GM12878 (cell line): ENCODE measurements around the gene LRRK1. TPM values are rescaled to one million over a fixed set of nuclear protein-coding genes. Genes with fewer than 3 reads are reported as not detected.

Source experiments
- CBX3 ChIP-seq: fragments of 200-600 bp; sonication (generic); IDR thresholded peaks from 2 replicates; pipeline ENCODE4 v1.6.1; 2016; ENCODE audit warnings: low read depth, borderline replicate concordance
- CREB1 ChIP-seq: IDR thresholded peaks from 2 replicates; pipeline ENCODE4 v1.6.1; 2012; ENCODE audit warnings: low read depth, mild to moderate bottlenecking, inconsistent platforms
- RAD21 ChIP-seq: IDR thresholded peaks from 2 replicates; pipeline ENCODE4 v1.6.1; 2011; ENCODE audit warnings: mild to moderate bottlenecking, low read depth, low read length, moderate library complexity; ENCODE audit not compliant: insufficient read depth
- RAD51 ChIP-seq: fragments of 450-650 bp; IDR thresholded peaks from 2 replicates; pipeline ENCODE4 v1.6.1; 2016; ENCODE audit warnings: moderate library complexity, mild to moderate bottlenecking, inconsistent platforms
- RFX5 ChIP-seq: IDR thresholded peaks from 2 replicates; pipeline ENCODE4 v1.6.1; 2011; ENCODE audit warnings: low read depth, low read length, improper control_type of control experiment
- TAF1 ChIP-seq: IDR thresholded peaks from 2 replicates; pipeline ENCODE4 v1.6.1; 2011; ENCODE audit warnings: mild to moderate bottlenecking, low read depth, low read length, borderline replicate concordance
- ZNF274 ChIP-seq: IDR thresholded peaks from one replicate; pipeline ENCODE4 v1.8.0; 2011; ENCODE audit not compliant: insufficient read length, insufficient read depth
- ZNF384 ChIP-seq: IDR thresholded peaks from 2 replicates; pipeline ENCODE4 v1.6.1; 2012; ENCODE audit warnings: low read depth, mild to moderate bottlenecking, low read length, improper control_type of control experiment, borderline replicate concordance
- polyA plus RNA-seq, 11 experiments: library from polyadenylated mRNA; depleted of rRNA in 4 of 11; unstranded in 6 of 11; stranded (reverse) in 5 of 11; fragments of >200 nt; fragmentation: Nextera tagmentation in 4 of 11; fragmentation: Illumina TruSeq in 1 of 11; extraction: Ambion mirVana in 4 of 11; extraction: Trizol in 1 of 11; gene quantifications; 1 replicate in 1 of 11; 2 replicates in 10 of 11; pipeline versions ENCODE4 v1.2.1 to v1.2.3, GENCODE V29; 2011 to 2016; ENCODE audit warnings: inconsistent platforms in 2 of 11, missing spikeins in 2 of 11, low read depth in 1 of 11
- total RNA-seq, 4 experiments: library from RNA; depleted of rRNA in 3 of 4; stranded (reverse); fragments of >200 nt in 3 of 4; fragmentation: Illumina TruSeq in 1 of 4; extraction: Trizol in 1 of 4; gene quantifications; 2 replicates each; pipeline versions ENCODE4 v1.2.1 to v1.2.3, GENCODE V29; 2013 to 2021
- TF ChIP-seq, protein P1 (sequence below): fragments of 450-650 bp; IDR thresholded peaks from 2 replicates; pipeline ENCODE4 v1.6.1; 2017; ENCODE audit warnings: mild to moderate bottlenecking, moderate library complexity
- TF ChIP-seq, protein P2 (sequence below): fragments of 450-650 bp; formaldehyde crosslinking; IDR thresholded peaks from 2 replicates; pipeline ENCODE4 v1.4.0; 2022; ENCODE audit warnings: mild to moderate bottlenecking, moderate library complexity

The LRRK1 gene
- total and polyA plus RNA-seq, 10 of the 15 experiments (the other 5 are each of a cell fraction or from before 2014, with no cell fraction given), result 2.2 to 58.3 (median 17.9) TPM

DNA sequence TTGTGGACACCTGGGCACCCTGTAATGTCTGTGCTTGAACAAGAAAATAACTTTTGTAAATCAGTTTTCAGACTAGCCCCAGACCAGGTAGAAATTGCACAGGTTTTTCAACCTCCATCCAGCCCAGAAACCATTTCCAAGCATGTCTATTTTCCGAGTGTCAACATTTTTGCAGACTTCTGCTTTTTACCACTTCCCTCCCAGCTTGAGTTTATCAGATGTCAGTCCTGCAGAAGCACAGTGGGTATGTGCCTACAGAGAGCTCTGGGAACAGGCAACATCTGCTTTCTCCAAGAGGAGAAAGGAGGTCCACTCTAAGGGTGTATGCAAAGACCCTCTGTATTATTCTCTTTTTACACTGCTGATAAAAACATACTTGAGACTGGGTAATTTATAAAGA, 83.9 kb downstream of the LRRK1 start (continued):
- TF ChIP-seq, protein P1, sequence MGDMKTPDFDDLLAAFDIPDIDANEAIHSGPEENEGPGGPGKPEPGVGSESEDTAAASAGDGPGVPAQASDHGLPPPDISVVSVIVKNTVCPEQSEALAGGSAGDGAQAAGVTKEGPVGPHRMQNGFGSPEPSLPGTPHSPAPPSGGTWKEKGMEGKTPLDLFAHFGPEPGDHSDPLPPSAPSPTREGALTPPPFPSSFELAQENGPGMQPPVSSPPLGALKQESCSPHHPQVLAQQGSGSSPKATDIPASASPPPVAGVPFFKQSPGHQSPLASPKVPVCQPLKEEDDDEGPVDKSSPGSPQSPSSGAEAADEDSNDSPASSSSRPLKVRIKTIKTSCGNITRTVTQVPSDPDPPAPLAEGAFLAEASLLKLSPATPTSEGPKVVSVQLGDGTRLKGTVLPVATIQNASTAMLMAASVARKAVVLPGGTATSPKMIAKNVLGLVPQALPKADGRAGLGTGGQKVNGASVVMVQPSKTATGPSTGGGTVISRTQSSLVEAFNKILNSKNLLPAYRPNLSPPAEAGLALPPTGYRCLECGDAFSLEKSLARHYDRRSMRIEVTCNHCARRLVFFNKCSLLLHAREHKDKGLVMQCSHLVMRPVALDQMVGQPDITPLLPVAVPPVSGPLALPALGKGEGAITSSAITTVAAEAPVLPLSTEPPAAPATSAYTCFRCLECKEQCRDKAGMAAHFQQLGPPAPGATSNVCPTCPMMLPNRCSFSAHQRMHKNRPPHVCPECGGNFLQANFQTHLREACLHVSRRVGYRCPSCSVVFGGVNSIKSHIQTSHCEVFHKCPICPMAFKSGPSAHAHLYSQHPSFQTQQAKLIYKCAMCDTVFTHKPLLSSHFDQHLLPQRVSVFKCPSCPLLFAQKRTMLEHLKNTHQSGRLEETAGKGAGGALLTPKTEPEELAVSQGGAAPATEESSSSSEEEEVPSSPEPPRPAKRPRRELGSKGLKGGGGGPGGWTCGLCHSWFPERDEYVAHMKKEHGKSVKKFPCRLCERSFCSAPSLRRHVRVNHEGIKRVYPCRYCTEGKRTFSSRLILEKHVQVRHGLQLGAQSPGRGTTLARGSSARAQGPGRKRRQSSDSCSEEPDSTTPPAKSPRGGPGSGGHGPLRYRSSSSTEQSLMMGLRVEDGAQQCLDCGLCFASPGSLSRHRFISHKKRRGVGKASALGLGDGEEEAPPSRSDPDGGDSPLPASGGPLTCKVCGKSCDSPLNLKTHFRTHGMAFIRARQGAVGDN, result no peak
- TF ChIP-seq ZNF384 (no peak), CBX3 (no peak), TAF1 (no peak), RAD51 (no peak), CREB1 (no peak), ZNF274 (no peak), RFX5 (no peak), RAD21 (no peak)
- TF ChIP-seq, protein P2, sequence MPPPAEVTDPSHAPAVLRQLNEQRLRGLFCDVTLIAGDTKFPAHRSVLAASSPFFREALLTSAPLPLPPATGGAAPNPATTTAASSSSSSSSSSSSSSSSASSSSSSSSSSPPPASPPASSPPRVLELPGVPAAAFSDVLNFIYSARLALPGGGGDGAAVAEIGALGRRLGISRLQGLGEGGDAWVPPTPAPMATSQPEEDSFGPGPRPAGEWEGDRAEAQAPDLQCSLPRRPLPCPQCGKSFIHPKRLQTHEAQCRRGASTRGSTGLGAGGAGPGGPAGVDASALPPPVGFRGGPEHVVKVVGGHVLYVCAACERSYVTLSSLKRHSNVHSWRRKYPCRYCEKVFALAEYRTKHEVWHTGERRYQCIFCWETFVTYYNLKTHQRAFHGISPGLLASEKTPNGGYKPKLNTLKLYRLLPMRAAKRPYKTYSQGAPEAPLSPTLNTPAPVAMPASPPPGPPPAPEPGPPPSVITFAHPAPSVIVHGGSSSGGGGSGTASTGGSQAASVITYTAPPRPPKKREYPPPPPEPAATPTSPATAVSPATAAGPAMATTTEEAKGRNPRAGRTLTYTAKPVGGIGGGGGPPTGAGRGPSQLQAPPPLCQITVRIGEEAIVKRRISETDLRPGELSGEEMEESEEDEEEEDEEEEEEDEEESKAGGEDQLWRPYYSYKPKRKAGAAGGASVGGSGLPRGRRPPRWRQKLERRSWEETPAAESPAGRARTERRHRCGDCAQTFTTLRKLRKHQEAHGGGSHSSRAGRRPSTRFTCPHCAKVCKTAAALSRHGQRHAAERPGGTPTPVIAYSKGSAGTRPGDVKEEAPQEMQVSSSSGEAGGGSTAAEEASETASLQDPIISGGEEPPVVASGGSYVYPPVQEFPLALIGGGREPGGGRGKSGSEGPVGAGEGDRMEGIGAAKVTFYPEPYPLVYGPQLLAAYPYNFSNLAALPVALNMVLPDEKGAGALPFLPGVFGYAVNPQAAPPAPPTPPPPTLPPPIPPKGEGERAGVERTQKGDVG (CRISPR knock-in tag), result no peak
